ENCODE results near the gene MBNL3. TPM values are rescaled to one million over a fixed set of nuclear protein-coding genes. Genes with fewer than 3 reads are reported as not detected.

MBNL3 gene
- total RNA-seq, 4 donors from 2014 or later: 30.6 to 41.3 (median 37.2) TPM

GRCh38 chrX:132480581-132481203, 8.1 kb downstream of the MBNL3 start:
- 13% methylated on average over 6 of the region's 6 CpGs for WGBS
- no peaks in the 10 kb centered on the region for H3K36me3 ChIP-seq
- peak overlapping the region; percentile 56 for H3K27ac ChIP-seq
- H3K27me3 ChIP-seq: no peaks in the 10 kb centered on the region
- TF ChIP-seq EP300 (IDR thresholded peaks at IDR 0.05) (no peak), POLR2AphosphoS5 (IDR thresholded peaks at IDR 0.05) (no peak), CTCF (IDR thresholded peaks at IDR 0.05) (no peak), POLR2A (IDR thresholded peaks at IDR 0.05) (no peak)
- peaks cover 14% of the 10 kb centered on the region for H3K4me1 ChIP-seq
- DNase-seq (ENCODE audit: low spot score in 2 of 2): peak in 1 of 2 donors; percentile 65
- no peaks in the 10 kb centered on the region for H3K9me3 ChIP-seq
- H3K4me3 ChIP-seq: peak overlapping the region; percentile 34

GRCh38 chrX:132474544-132475248, 14.1 kb downstream of the MBNL3 start:
- Histone ChIP-seq H3K4me3 (no peak overlapping the region), H3K27me3 (no peaks in the 10 kb centered on the region), H3K36me3 (no peaks in the 10 kb centered on the region), H3K9me3 (no peaks in the 10 kb centered on the region), H3K4me1 (no peaks in the 10 kb centered on the region), H3K27ac (no peak overlapping the region)
- no peak for TF ChIP-seq EP300 (IDR thresholded peaks at IDR 0.05)
- no peak for TF ChIP-seq CTCF (IDR thresholded peaks at IDR 0.05)
- TF ChIP-seq POLR2AphosphoS5 (IDR thresholded peaks at IDR 0.05): no peak
- no peak for TF ChIP-seq POLR2A (IDR thresholded peaks at IDR 0.05)
- DNase-seq (ENCODE audit: low spot score in 2 of 2): no peak
- 100% methylated on average over 1 of the region's 1 CpG for WGBS

GRCh38 chrX:132472397-132472796, 16.4 kb downstream of the MBNL3 start:
- 32% methylated on average over 1 of the region's 1 CpG for WGBS
- TF ChIP-seq CTCF (IDR thresholded peaks at IDR 0.05) (no peak), POLR2A (IDR thresholded peaks at IDR 0.05) (no peak), EP300 (IDR thresholded peaks at IDR 0.05) (no peak), POLR2AphosphoS5 (IDR thresholded peaks at IDR 0.05) (no peak)
- H3K9me3 ChIP-seq: no peaks in the 10 kb centered on the region
- H3K36me3 ChIP-seq: no peaks in the 10 kb centered on the region
- H3K4me3 ChIP-seq: no peak overlapping the region
- H3K27ac ChIP-seq: no peak overlapping the region
- no peaks in the 10 kb centered on the region for H3K27me3 ChIP-seq
- no peak for DNase-seq (ENCODE audit: low spot score in 2 of 2)
- H3K4me1 ChIP-seq: no peaks in the 10 kb centered on the region

DNA sequence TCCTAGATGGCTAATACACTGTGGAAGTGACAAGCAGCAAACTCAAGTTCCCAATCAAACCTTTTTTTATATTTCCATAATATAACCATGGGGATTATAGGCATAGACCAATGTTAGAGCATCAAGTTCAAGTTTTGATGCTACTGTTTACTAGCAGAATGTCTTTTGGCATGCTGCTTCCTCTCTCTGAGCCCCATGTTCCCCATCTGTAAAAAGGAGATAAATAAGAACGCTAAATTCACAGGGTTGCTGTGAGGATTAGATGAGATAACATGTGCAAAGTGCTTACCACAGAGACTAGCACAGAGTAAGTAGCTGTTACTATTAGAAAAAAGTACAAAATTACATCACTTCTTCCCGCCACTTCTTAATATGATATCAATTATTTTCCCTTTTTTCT, 18.0 kb downstream of the MBNL3 start:
- no peak overlapping the region for H3K27ac ChIP-seq
- H3K9me3 ChIP-seq: no peaks in the 10 kb centered on the region
- H3K36me3 ChIP-seq: no peaks in the 10 kb centered on the region
- no peak for DNase-seq (ENCODE audit: low spot score in 2 of 2)
- TF ChIP-seq EP300 (IDR thresholded peaks at IDR 0.05) (no peak), POLR2A (IDR thresholded peaks at IDR 0.05) (no peak), CTCF (IDR thresholded peaks at IDR 0.05) (no peak), POLR2AphosphoS5 (IDR thresholded peaks at IDR 0.05) (no peak)
- H3K27me3 ChIP-seq: no peaks in the 10 kb centered on the region
- WGBS: 64% methylated on average over 2 of the region's 2 CpGs
- H3K4me1 ChIP-seq: no peaks in the 10 kb centered on the region
- no peak overlapping the region for H3K4me3 ChIP-seq

DNA sequence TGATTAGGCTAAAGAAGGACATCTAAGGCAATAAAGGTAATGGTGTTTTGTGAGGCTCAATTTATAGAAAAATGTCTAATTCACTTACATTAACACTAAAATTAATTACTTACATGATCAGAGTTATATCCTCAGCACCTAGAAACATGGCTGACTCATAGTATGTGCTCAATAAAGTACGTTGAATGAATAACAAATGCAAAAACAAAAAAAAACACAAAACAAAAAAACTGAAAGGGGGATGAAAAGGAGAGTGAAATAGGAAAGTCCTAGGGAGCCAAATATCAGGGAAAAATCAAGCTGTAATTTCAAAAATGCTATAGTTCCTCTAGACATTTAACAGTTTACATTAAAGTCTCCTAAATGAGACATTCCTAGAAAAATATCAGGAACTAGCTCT, 18.7 kb downstream of the MBNL3 start:
- TF ChIP-seq POLR2A (IDR thresholded peaks at IDR 0.05): no peak
- TF ChIP-seq POLR2AphosphoS5 (IDR thresholded peaks at IDR 0.05): no peak
- TF ChIP-seq EP300 (IDR thresholded peaks at IDR 0.05): no peak
- TF ChIP-seq CTCF (IDR thresholded peaks at IDR 0.05): no peak
- H3K4me3 ChIP-seq: no peak overlapping the region
- WGBS: 68% methylated on average over 1 of the region's 1 CpG

More for the DNA sequence above, 18.7 kb downstream of the MBNL3 start:
- Histone ChIP-seq H3K36me3 (no peaks in the 10 kb centered on the region), H3K9me3 (no peaks in the 10 kb centered on the region), H3K27ac (no peak overlapping the region), H3K4me1 (no peaks in the 10 kb centered on the region), H3K27me3 (no peaks in the 10 kb centered on the region)
- DNase-seq (ENCODE audit: low spot score in 2 of 2): no peak
